Right cardiac atrium (tissue), 5 donors: ENCODE data around the gene PPP1R9A. TPM values are rescaled to one million over a fixed set of nuclear protein-coding genes. Genes with fewer than 3 reads are reported as not detected.

Source experiments
- ATAC-seq, 2 donors: fragments of 200-7000 bp; cut with Tn5 transposase; one replicate each; pipeline versions ENCODE4 v1.8.0 to v1.9.1; 2020; ENCODE audit warnings: moderate library complexity in 2 of 2, mild to moderate bottlenecking in 1 of 2
- DNase-seq, 3 donors: peaks; one replicate each; pipeline ENCODE4 v3.0.0-alpha.2; 2020
- H3K27ac ChIP-seq: one replicate; pipeline ENCODE4 v1.5.1; 2013; ENCODE audit warnings: mild to moderate bottlenecking, low read length, control low read depth, moderate library complexity
- H3K27me3 ChIP-seq: one replicate; pipeline ENCODE4 v1.6.1; 2013; ENCODE audit not compliant: control insufficient read depth, insufficient read depth
- H3K4me1 ChIP-seq: one replicate; pipeline ENCODE4 v1.6.1; 2013; ENCODE audit warnings: low read length; ENCODE audit not compliant: control insufficient read depth, insufficient read depth
- H3K4me3 ChIP-seq: one replicate; pipeline ENCODE4 v1.5.1; 2013; ENCODE audit warnings: low read length, control low read depth
- H3K9me3 ChIP-seq: one replicate; pipeline ENCODE4 v1.6.1; 2013; ENCODE audit warnings: low read length; ENCODE audit not compliant: control insufficient read depth
- WGBS: extraction: QIAGEN DNeasy Blood & Tissue Kit; methylation state at CpG from one replicate; pipeline ENCODE4 v1.1.7; 2013; 5-methylcytosine and 5-hydroxymethylcytosine counted together
- intact Hi-C, 4 donors: fragments of 100-400 bp; cut with DNase I; formaldehyde crosslinking; loops; one replicate each; pipeline versions ENCODE4 v1.11.0 to v1.14.0; 2022 to 2023
- polyA plus RNA-seq: library from polyadenylated mRNA; stranded (reverse); fragments of 200-250 nt; gene quantifications from one replicate; pipeline ENCODE4 v1.2.3, GENCODE V29; 2013
- total RNA-seq, 4 donors: library from RNA; stranded (reverse); fragmentation: NEBNext Ultra II Directional; extraction: Animal tissue kit (Norgen Biotek cat#: 25700); gene quantifications; one replicate each; pipeline ENCODE4 v1.2.1, GENCODE V29; 2021
- donor health status: healthy with polysubstance abuse.
- donor health status: DM: no; HTN: yes; CAD: no.
- donor health status: DM: no; HTN: no; CAD: no.
- donor health status: DM: no; HTN: yes; CAD: no; lungs with severe emphysema.
- donor health status: DM: yes; HTN: yes; CAD: no.

PPP1R9A gene
- total and polyA plus RNA-seq, 5 donors: 3.7 to 37.3 (median 28.5) TPM

- intact Hi-C loops: no loop called here
- H3K9me3 ChIP-seq: no peaks in the 10 kb centered on the region
- WGBS: 92% methylated on average over 8 of the region's 8 CpGs
- DNase-seq: peak in 1 of 3 donors; percentile 24
- H3K27me3 ChIP-seq: no peaks in the 10 kb centered on the region
- ATAC-seq: peak in 1 of 2 donors; percentile 48
- no peak overlapping the region for H3K27ac ChIP-seq
- no peaks in the 10 kb centered on the region for H3K4me1 ChIP-seq
- H3K4me3 ChIP-seq: no peak overlapping the region
These were observed 138.0 kb downstream of the PPP1R9A start for GRCh38 chr7:95045236-95045923.

GRCh38 chr7:95046494-95047240 is 139.3 kb downstream of the PPP1R9A start:
- H3K4me3 ChIP-seq: no peak overlapping the region
- H3K27ac ChIP-seq: no peak overlapping the region
- intact Hi-C loops: no loop called here
- ATAC-seq (peak; percentile 45 to 62), DNase-seq (no peak)
- H3K4me1 ChIP-seq: no peaks in the 10 kb centered on the region
- H3K9me3 ChIP-seq: no peaks in the 10 kb centered on the region
- 49% methylated on average over 7 of the region's 7 CpGs for WGBS
- no peaks in the 10 kb centered on the region for H3K27me3 ChIP-seq

GRCh38 chr7:95047291-95047690 is 139.9 kb downstream of the PPP1R9A start:
- intact Hi-C loops: no loop called here
- Histone ChIP-seq H3K4me1 (no peaks in the 10 kb centered on the region), H3K27me3 (no peaks in the 10 kb centered on the region), H3K4me3 (no peak overlapping the region), H3K9me3 (no peaks in the 10 kb centered on the region), H3K27ac (no peak overlapping the region)
- ATAC-seq (no peak), DNase-seq (no peak)

- H3K27ac ChIP-seq: no peak overlapping the region
- WGBS: 71% methylated on average over 2 of the region's 2 CpGs
- intact Hi-C loops: no loop called here
- no peaks in the 10 kb centered on the region for H3K9me3 ChIP-seq
- DNase-seq (no peak), ATAC-seq (no peak)
- no peak overlapping the region for H3K4me3 ChIP-seq
- H3K4me1 ChIP-seq: no peaks in the 10 kb centered on the region
- no peaks in the 10 kb centered on the region for H3K27me3 ChIP-seq
These were observed 145.2 kb downstream of the PPP1R9A start for GRCh38 chr7:95052566-95053094.

GRCh38 chr7:95054386-95054785 is 147.0 kb downstream of the PPP1R9A start:
- 97% methylated on average over 2 of the region's 2 CpGs for WGBS
- no peaks in the 10 kb centered on the region for H3K27me3 ChIP-seq
- no peak for ATAC-seq
- DNase-seq: no peak
- H3K4me1 ChIP-seq: no peaks in the 10 kb centered on the region
- no peak overlapping the region for H3K4me3 ChIP-seq
- H3K27ac ChIP-seq: no peak overlapping the region
- no peaks in the 10 kb centered on the region for H3K9me3 ChIP-seq
- intact Hi-C loops: no loop called here

- WGBS: 55% methylated on average over 1 of the region's 1 CpG
- ATAC-seq (no peak), DNase-seq (no peak)
- H3K27ac ChIP-seq: no peak overlapping the region
- no peaks in the 10 kb centered on the region for H3K9me3 ChIP-seq
- no peak overlapping the region for H3K4me3 ChIP-seq
- H3K27me3 ChIP-seq: no peaks in the 10 kb centered on the region
- no peaks in the 10 kb centered on the region for H3K4me1 ChIP-seq
- intact Hi-C loops: no loop called here
These were observed 147.9 kb downstream of the PPP1R9A start for GRCh38 chr7:95055295-95055694.

GRCh38 chr7:95056107-95056739 is 148.8 kb downstream of the PPP1R9A start:
- no peaks in the 10 kb centered on the region for H3K4me1 ChIP-seq
- no peak overlapping the region for H3K27ac ChIP-seq
- DNase-seq (no peak), ATAC-seq (no peak)
- intact Hi-C loops: no loop called here
- no peaks in the 10 kb centered on the region for H3K27me3 ChIP-seq
- no peak overlapping the region for H3K4me3 ChIP-seq
- H3K9me3 ChIP-seq: no peaks in the 10 kb centered on the region
- 66% methylated on average over 1 of the region's 1 CpG for WGBS

- intact Hi-C loops: no loop called here
- H3K27ac ChIP-seq: no peak overlapping the region
- H3K4me3 ChIP-seq: no peak overlapping the region
- DNase-seq (no peak), ATAC-seq (no peak)
- H3K27me3 ChIP-seq: no peaks in the 10 kb centered on the region
- H3K4me1 ChIP-seq: no peaks in the 10 kb centered on the region
- H3K9me3 ChIP-seq: no peaks in the 10 kb centered on the region
These were observed 149.5 kb downstream of the PPP1R9A start for GRCh38 chr7:95056901-95057300.

GRCh38 chr7:95059842-95060313 is 152.5 kb downstream of the PPP1R9A start:
- 62% methylated on average over 4 of the region's 4 CpGs for WGBS
- Histone ChIP-seq H3K9me3 (no peaks in the 10 kb centered on the region), H3K27ac (no peak overlapping the region), H3K27me3 (no peaks in the 10 kb centered on the region), H3K4me1 (no peaks in the 10 kb centered on the region), H3K4me3 (no peak overlapping the region)
- no peak for DNase-seq
- intact Hi-C loops: no loop called here
- ATAC-seq: peak in 1 of 2 donors; percentile 36

GRCh38 chr7:95062901-95063300 is 155.5 kb downstream of the PPP1R9A start:
- Histone ChIP-seq H3K27me3 (no peaks in the 10 kb centered on the region), H3K4me3 (no peak overlapping the region), H3K4me1 (no peaks in the 10 kb centered on the region), H3K27ac (no peak overlapping the region), H3K9me3 (no peaks in the 10 kb centered on the region)
- DNase-seq (no peak), ATAC-seq (no peak)
- intact Hi-C loops: no loop called here
